GM12878 (cell line): ENCODE data around the gene SERPINI2. TPM values are rescaled to one million over a fixed set of nuclear protein-coding genes. Genes with fewer than 3 reads are reported as not detected.
"Not testable (repeated sequence)": the region's sequence is repeated elsewhere in the genome, so short reads cannot be mapped to it uniquely, and the experiment has no call there.

Experiments used
- ATAC-seq: fragments of 200-7000 bp; cut with Tn5 transposase; 3 replicates; pipeline ENCODE4 v1.9.1; 2020; ENCODE audit warnings: mild to moderate bottlenecking, moderate library complexity
- BruUV-seq: library from RNA; stranded (reverse); fragments of 400-500 nt; replicated peaks from 2 replicates; lab custom pipeline; 2021; lab: Mats Ljungman, UMichigan
- CTCF ChIA-PET: fragments of 300-600 bp; sonication (Branson Sonifier 250); formaldehyde crosslinking; extraction: SDS; loops from one replicate; lab custom pipeline; 2021; ENCODE audit warnings: inconsistent platforms; lab: Yijun Ruan, JAX
- POLR2A ChIA-PET: fragments of 350-600 bp; formaldehyde crosslinking; extraction: SDS; loops from one replicate; lab custom pipeline; 2021; ENCODE audit warnings: inconsistent platforms; lab: Charles Lee
- RAD21 ChIA-PET: fragments of 300-600 bp; sonication (Branson Sonifier 250); formaldehyde crosslinking; loops from one replicate; lab custom pipeline; 2023; ENCODE audit warnings: antibody characterized with exemption; ENCODE audit not compliant: unreplicated experiment; lab: Charles Lee
- SMC1A ChIA-PET: fragments of 300-600 bp; sonication (Branson Sonifier 250); formaldehyde crosslinking; loops from one replicate; lab custom pipeline; 2023; ENCODE audit not compliant: unreplicated experiment, uncharacterized antibody; lab: Charles Lee
- DNase-seq: peaks from one replicate; pipeline ENCODE4 v3.0.0-alpha.2; 2011; ENCODE audit warnings: low read depth, low spot score
- FAIRE-seq: peaks from 3 replicates; lab custom pipeline; 2011; peaks lifted over from hg19 to GRCh38; lab: Jason Lieb, UNC
- H2AFZ ChIP-seq: 2 replicates; pipeline ENCODE4 v1.6.0; 2011; ENCODE audit warnings: low read depth, low read length, control low read depth; ENCODE audit not compliant: control insufficient read depth
- H3K27ac ChIP-seq: 2 replicates; pipeline ENCODE4 v1.5.1; 2011; ENCODE audit warnings: control low read depth; ENCODE audit not compliant: control insufficient read depth, insufficient read depth
- H3K27me3 ChIP-seq, 2 experiments: replicated peaks in 1 of 2; 2 replicates each; pipeline versions ENCODE4 v1.6.0 to v1.6.1; 2011; ENCODE audit warnings: low read length in 1 of 2; ENCODE audit not compliant: control insufficient read depth in 2 of 2, insufficient read depth in 2 of 2
- H3K36me3 ChIP-seq, 2 experiments: 2 replicates each; pipeline ENCODE4 v1.5.1; 2011; ENCODE audit warnings: low read length in 1 of 2; ENCODE audit not compliant: control insufficient read depth in 2 of 2, insufficient read depth in 2 of 2
- H3K4me1 ChIP-seq: 2 replicates; pipeline ENCODE4 v1.6.1; 2011; ENCODE audit warnings: mild to moderate bottlenecking, low read length, moderate library complexity, mixed read lengths; ENCODE audit not compliant: control insufficient read depth, insufficient read depth
- H3K4me2 ChIP-seq: 2 replicates; pipeline ENCODE4 v1.6.0; 2011; ENCODE audit warnings: control low read depth; ENCODE audit not compliant: control insufficient read depth, insufficient read depth
- H3K4me3 ChIP-seq: fragments of 200-600 bp; sonication (generic); 2 replicates; pipeline ENCODE4 v1.5.1; 2016
- H3K79me2 ChIP-seq: 2 replicates; pipeline ENCODE4 v1.6.0; 2011; ENCODE audit warnings: low read length; ENCODE audit not compliant: control insufficient read depth, insufficient read depth
- H3K9ac ChIP-seq: 2 replicates; pipeline ENCODE4 v1.8.0; 2011; ENCODE audit warnings: low read length, control low read depth, mixed read lengths; ENCODE audit not compliant: control insufficient read depth, insufficient read depth
- H3K9me3 ChIP-seq: replicated peaks from 3 replicates; pipeline ENCODE4 v1.5.1; 2011; ENCODE audit warnings: mild to moderate bottlenecking, low read length; ENCODE audit not compliant: control insufficient read depth, insufficient read depth
- H4K20me1 ChIP-seq: 2 replicates; pipeline ENCODE4 v1.6.0; 2011; ENCODE audit not compliant: control insufficient read depth, insufficient read depth
- ZNF592 ChIP-seq: fragments of 450-650 bp; IDR thresholded peaks from 2 replicates; pipeline ENCODE4 v1.6.1; 2017; ENCODE audit warnings: mild to moderate bottlenecking, moderate library complexity
- WGBS: methylation state at CpG from one replicate; pipeline ENCODE4 v1.1.6; 2016; ENCODE audit warnings: low lambda C conversion rate; ENCODE audit not compliant: insufficient replicate concordance, insufficient coverage; ENCODE audit errors: missing lambda C conversion rate; 5-methylcytosine and 5-hydroxymethylcytosine counted together
- in situ Hi-C: fragments of 300-500 bp; cut with MboI; formaldehyde crosslinking; loops from 9 replicates; pipeline ENCODE4 v1.14.3; 2018; ENCODE audit warnings: mixed read lengths
- intact Hi-C: fragments of 100-400 bp; cut with micrococcal nuclease; formaldehyde crosslinking; loops from one replicate; pipeline ENCODE4 v1.14.2; 2022; ENCODE audit not compliant: unreplicated experiment
- polyA plus RNA-seq, 11 experiments: library from polyadenylated mRNA; depleted of rRNA in 4 of 11; unstranded in 6 of 11; stranded (reverse) in 5 of 11; fragments of >200 nt; fragmentation: Nextera tagmentation in 4 of 11; fragmentation: Illumina TruSeq in 1 of 11; extraction: Ambion mirVana in 4 of 11; extraction: Trizol in 1 of 11; gene quantifications; 1 replicate in 1 of 11; 2 replicates in 10 of 11; pipeline versions ENCODE4 v1.2.1 to v1.2.3, GENCODE V29; 2011 to 2016; ENCODE audit warnings: inconsistent platforms in 2 of 11, missing spikeins in 2 of 11, low read depth in 1 of 11
- total RNA-seq, 4 experiments: library from RNA; depleted of rRNA in 3 of 4; stranded (reverse); fragments of >200 nt in 3 of 4; fragmentation: Illumina TruSeq in 1 of 4; extraction: Trizol in 1 of 4; gene quantifications; 2 replicates each; pipeline versions ENCODE4 v1.2.1 to v1.2.3, GENCODE V29; 2013 to 2021

SERPINI2 gene
- total and polyA plus RNA-seq, 10 of the 15 experiments (the other 5 are each of a cell fraction or from before 2014, with no cell fraction given) = 0.33 TPM; not detected in 9

- TF ChIP-seq ZNF592 = no peak
Observed at GRCh38 chr3:167437428-167438139, 36.3 kb downstream of the SERPINI2 start (continued).

GRCh38 chr3:167426962-167427361 is 46.9 kb downstream of the SERPINI2 start:
- ATAC-seq, H3K79me2 ChIP-seq, in situ Hi-C loops, H3K27me3 ChIP-seq, SMC1A ChIA-PET, H4K20me1 ChIP-seq, RAD21 ChIA-PET, H3K36me3 ChIP-seq, H3K4me1 ChIP-seq, CTCF ChIA-PET, intact Hi-C loops, H3K9me3 ChIP-seq, DNase-seq, H3K9ac ChIP-seq, H2AFZ ChIP-seq, H3K4me3 ChIP-seq, FAIRE-seq, H3K4me2 ChIP-seq, BruUV-seq, H3K27ac ChIP-seq: not testable (repeated sequence)
- POLR2A ChIA-PET = interaction anchor here (0.6 kb wide), 1 partner anchor 28 kb away, joined by 3 read pairs; no protein-coding TSS in a partner anchor
- 28% methylated on average over 3 of the region's 3 CpGs for WGBS

- intact Hi-C loops, H3K79me2 ChIP-seq, FAIRE-seq, H3K36me3 ChIP-seq, H3K4me3 ChIP-seq, H3K27me3 ChIP-seq, H3K4me2 ChIP-seq, BruUV-seq, SMC1A ChIA-PET, RAD21 ChIA-PET, DNase-seq, H3K27ac ChIP-seq, H3K9ac ChIP-seq, H3K9me3 ChIP-seq, POLR2A ChIA-PET, H4K20me1 ChIP-seq, in situ Hi-C loops, H2AFZ ChIP-seq, CTCF ChIA-PET, H3K4me1 ChIP-seq, ATAC-seq: not testable (repeated sequence)
- 24% methylated on average over 4 of the region's 4 CpGs for WGBS
Observed at GRCh38 chr3:167422396-167422795, 51.4 kb downstream of the SERPINI2 start.
